ENCODE data around the gene REL.
"Not testable (repeated sequence)": the region's sequence is repeated elsewhere in the genome, so short reads cannot be mapped to it uniquely, and the experiment has no call there.

The REL gene

GRCh38 chr2:60868589-60869273 is 12.6 kb upstream of the REL start:
- DNase-seq = no peak

DNA sequence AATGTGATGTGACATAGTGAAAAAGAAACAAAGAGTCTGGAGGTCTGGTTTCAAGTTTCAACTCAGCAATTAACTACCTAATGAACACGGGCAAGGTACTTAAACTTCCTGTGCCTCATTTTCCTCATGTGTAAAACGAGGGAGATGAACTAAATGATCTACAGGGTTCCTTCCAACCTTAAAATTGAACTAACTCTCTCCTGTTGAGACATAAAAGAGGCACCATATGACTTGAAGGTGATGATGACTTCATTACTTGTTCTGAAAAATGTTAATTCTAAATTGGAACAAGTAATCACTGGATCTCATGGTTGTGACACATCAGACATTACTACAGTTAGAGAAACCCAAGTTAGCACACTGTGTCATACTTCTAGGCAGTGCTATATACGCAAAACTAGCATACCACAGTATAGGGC is 8.9 kb upstream of the REL start:
- DNase-seq = no peak

GRCh38 chr2:60873381-60873780 is 8.0 kb upstream of the REL start:
- no peak for DNase-seq

DNA sequence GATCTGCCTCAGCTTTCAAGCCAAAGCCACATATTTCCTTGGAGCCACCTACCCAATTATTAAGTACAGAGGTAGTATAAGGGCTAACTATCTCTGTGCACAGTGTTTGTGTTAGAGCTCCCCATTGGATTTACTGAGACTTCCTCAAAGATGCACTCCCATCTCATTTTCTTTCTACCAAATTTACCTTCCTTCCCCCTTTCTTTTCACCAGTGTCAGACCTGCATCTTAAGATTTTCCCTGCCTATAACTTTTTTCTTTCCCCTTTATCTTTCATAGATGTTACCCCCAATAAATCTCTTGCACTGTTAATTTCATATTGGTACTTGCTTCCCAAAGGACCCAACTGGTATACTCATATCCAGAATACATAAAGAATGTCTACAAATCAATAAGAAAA is 5.9 kb upstream of the REL start:
- DNase-seq = no peak

GRCh38 chr2:60880643-60881046 is 729 bp upstream of the REL start:
- DNase-seq = no peak

DNA sequence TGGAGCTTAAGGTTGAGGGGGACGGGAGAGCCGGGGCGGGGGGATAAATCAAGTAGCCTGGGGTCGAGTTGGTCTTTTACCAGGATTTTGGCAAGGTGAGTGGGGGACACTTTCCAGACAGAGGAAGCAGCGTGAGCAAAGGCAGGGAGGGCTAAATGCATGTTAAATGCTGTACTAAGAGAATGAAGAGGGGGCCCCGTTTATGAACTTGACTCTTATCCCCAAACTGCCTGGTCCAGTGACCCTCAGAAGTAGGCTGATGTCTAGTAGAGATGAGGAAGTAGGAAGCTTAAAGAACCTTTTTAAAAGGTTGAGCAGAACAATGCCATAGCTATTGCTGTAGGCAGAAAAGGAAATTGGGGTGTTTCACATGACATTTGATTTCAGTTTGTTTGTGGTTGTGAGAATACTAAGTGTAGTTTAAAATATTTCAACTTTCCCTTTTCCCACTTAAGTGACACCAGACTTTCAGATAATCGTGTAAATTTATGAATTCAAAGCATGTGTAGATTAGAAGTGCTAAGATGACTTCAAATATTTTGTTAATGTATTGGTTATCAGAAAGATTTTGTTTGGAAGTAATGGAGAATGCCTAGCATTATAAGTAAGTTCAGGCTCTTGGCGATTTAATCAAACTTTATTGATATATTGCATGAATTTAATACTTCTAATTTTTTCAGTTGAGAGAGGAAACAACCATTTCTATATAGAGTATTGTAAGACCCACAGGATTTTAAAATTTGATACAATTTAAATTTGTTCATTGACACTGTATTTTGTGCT is 1.8 kb downstream of the REL start:
- DNase-seq = no peak

DNA sequence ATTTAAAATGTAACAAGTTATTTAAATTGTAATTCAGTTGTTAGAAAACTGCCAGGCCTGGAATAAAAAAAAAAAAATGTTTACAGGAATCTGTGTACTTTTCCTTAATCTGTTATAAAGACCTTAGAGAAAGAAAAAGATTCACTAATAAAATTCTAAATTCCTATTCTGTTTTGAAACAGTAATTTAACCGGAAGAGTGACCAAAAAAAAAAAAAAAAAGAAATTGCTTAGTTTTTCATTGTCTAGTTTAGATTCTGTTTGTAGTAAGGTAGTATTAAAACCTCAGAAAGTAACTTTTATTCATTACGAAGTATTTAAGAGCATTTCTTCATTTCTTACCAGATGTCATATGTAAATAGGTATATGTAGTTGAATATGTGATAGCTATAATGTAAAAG is 2.5 kb downstream of the REL start:
- no peak for DNase-seq

GRCh38 chr2:60884800-60885199 is 3.4 kb downstream of the REL start:
- DNase-seq = no peak

- DNase-seq = no peak
These were observed 4.3 kb downstream of the REL start for GRCh38 chr2:60885683-60886082.

- DNase-seq = no peak
These were observed 5.6 kb downstream of the REL start for GRCh38 chr2:60886991-60887390.

DNA sequence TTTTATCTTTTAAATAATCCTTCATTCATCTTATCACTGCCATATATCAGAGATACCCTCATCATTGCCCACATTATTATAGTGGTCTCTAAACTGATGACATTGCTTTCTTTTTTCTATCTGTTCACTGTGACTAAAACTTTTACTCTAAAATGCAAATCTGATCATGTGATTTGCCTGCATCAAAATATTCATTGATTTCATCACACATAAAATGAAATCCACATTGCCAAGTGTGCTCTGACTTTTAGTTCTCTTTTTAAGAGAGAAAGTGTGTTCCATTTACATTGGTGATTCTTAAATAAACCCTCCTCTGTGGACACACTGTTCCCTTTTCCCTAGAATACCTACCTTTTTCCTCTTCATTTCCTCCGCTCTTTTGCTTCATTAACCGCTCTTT is 7.5 kb downstream of the REL start:
- DNase-seq = no peak

GRCh38 chr2:60889581-60890392 is 8.4 kb downstream of the REL start:
- not testable (repeated sequence) for DNase-seq

DNA sequence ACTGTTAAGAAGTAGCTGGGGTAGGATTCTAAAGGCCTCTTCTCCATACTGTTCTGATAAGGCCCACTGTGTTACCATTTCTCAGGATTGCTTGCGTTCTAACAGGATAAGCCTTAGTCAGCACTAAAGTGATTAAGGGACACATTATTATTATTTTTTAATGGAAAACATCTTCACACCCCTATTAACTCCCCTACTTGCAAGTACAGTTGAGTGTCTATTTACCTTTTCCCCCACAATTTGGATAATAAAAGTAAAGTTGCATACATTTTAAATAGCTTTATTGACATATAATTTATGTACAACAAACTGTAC is 9.0 kb downstream of the REL start:
- no peak for DNase-seq

DNA sequence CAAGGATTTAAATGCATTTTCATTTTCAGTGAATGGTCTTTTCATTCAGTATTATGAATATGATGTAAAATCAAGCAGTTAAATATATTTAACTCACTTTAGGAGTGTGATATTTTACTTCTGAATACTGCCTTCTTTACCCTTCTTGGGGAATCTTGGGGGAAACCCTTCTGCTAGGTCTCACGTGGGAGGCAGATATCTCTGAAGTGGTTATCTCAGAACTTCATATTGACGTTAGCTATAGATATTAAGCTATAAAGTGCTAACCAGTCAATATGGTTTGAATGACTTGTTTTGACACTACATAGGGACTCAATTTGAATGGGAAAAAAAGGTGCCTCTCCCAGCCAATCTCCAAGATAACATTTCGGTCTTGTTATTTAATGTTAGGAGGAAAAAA is 9.8 kb downstream of the REL start:
- DNase-seq = no peak

GRCh38 chr2:60898567-60898966 is 17.2 kb downstream of the REL start:
- no peak for DNase-seq

DNA sequence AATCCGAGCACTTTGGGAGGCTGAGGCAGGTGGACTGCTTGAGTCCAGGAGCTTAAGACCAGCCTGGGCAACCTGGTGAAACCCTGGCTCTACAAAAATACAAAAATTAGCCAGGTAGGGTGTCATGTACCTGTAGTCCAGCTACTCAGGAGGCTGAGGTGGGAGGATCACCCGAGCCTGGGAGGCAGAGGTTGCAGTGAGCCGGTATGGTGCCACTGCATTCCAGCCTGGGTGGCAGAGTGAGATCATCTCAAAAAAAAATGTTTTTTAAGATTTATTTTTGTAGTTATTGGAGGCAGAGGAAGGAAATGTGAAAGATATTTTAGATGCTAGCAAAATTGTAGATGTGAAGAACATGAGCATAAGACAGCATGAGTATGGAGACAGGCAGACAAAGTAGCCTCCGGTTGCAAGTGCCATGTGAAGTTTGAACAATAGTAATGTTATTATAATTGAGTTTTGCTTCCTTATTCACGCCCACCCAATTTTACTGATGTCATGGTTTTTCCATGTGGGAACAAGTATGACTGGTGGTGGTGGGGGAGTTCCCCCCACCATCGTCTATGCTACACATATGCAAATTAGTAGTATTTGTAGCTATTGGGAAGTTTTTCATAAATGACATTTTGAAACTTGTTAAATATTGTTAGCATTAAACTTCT is 18.0 kb downstream of the REL start:
- DNase-seq = no peak

DNA sequence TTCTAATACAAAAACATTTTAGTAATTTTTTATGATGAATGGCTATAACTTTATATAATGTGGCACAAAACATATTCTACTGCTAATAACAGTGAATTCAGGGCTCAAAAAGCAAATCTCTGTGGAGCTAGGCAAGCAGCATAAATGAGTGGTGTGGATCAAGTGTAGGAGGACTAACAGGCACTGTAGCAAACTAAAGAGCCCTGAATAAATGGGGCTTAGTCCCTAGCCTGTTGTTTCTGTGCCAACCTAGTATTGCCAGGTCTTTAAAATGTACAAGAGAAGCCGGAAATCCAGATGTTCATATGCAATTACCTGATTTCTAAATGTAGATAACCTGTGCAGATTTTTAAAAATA is 18.5 kb downstream of the REL start:
- DNase-seq = no peak

DNA sequence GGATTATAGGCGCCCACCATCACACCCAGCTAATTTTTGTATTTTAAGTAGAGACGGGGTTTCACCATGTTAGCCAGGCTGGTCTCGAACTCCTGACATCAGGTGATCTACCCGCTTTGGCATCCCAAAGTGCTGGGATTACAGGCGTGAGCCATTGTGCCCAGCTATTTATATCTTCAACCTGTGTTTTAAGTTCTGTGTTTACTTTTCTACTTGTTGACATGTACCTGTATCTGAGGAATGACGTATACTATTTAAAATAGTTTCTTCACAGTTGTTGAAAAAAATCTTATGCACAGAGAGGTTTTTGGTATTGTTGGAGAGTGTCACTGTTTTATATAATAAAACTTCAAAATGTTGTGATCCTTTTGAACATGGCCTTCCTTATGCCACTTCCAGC is 19.9 kb downstream of the REL start:
- DNase-seq = not testable (repeated sequence)

DNA sequence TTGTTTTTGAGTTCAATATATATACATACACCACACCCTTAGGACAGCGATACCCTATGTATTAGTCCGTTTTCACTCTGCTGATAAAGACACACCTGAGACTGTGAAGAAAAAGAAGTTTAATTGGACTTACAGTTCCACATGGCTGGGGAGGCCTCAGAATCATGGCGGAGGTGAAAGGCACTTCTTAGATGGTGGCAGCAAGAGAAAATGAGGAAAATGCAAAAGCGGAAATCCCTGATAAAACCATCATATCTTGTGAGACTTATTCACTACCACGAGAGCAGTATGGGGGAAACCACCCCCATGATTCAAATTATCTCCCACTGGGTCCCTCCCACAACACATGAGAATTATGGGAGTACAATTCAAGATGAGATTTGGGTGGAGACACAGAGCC is 24.5 kb downstream of the REL start:
- DNase-seq = not testable (repeated sequence)

DNA sequence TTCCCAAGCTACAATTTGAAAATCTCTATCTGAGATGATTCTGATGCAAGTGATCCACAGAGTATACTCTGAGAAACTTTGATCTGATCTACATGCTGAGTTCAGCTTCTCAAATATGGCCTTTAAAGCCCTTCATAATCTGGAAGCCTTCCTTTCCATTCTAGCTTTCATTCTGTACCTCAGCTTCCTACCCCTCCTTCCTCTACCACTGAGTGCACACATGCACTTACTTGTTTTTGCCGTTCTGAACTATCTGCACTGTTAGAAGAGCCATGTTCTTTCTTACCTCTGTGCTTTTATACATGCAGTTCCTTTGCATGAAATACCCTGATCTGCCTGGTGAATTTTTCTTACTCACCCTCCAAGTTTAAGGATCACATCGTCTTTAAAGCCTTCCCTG is 25.0 kb downstream of the REL start:
- no peak for DNase-seq

DNA sequence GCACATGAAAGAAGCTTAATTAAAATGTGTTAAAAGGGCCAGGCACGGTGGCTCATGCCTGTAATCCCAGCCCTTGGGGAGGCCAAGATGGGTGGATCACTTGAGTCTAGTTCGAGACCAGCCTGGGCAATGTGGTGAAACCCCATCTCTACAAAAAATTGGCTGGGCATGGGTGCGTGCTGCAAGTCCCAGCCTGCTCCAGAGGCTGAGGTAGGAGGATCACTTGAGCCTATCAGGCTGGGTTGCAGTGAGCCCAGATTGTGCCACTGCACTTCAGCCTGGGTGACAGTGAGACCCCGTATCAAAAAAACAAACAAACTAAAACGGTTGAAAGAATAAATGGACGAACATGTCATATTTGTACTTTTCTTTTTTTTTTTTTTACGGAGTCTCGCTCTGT is 26.0 kb downstream of the REL start:
- no peak for DNase-seq

- DNase-seq = no peak
These were observed 44.8 kb downstream of the REL start for GRCh38 chr2:60925994-60926740.
